ENCODE results near the gene MALRD1. TPM values are rescaled to one million over a fixed set of nuclear protein-coding genes. Genes with fewer than 3 reads are reported as not detected.

MALRD1 gene
- total RNA-seq, 5 donors from 2014 or later (not counting 1 experiment from before 2014, with no cell fraction given), result 0.32 TPM; not detected in 4

- peaks cover 0 to 11% (median 9%) of the 10 kb centered on the region in 3 donors for H3K9me3 Mint-ChIP-seq
- no peak for ATAC-seq (replicated peaks in 1 of 4)
- CTCF ChIA-PET, result no interaction called here
These were observed 469.5 kb downstream of the MALRD1 start for GRCh38 chr10:19518109-19518508.

DNA sequence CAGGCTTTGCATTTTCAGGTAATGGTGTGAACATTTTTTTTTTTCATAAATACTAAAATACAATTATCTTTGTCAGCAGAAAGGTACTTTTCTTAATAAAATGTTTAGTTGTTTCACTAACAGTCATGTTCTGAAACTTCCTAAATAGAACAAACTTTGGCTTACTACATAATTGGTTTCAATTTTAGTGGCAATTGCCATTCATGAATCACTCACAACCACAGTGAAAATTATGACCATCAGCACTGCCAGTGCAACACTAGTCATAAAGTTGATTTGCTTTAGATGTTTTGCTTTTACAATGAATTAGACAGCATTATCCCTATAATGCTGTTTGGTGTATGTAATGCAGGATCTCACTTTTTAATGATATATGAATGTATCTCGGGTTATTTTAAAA lies 470.0 kb downstream of the MALRD1 start:
- H3K27me3 ChIP-seq (replicated peaks in 1 of 2; ENCODE audit: control insufficient read depth in 2 of 2, extremely low read depth in 1 of 2, insufficient read depth in 2 of 2, low read length in 1 of 2), result no peaks in the 10 kb centered on the region
- H3K36me3 ChIP-seq (ENCODE audit: control insufficient read depth in 2 of 2, extremely low read depth in 1 of 2, insufficient read depth in 1 of 2, low read length in 1 of 2), result no peaks in the 10 kb centered on the region
- ChIA-PET CTCF (no interaction called here), POLR2A (no interaction called here)
- peaks cover 0 to 11% (median 9%) of the 10 kb centered on the region in 3 donors for H3K9me3 Mint-ChIP-seq
- no CpG with 5 or more reads among the region's 1 CpG for WGBS (ENCODE audit: insufficient coverage)
- no peaks in the 10 kb centered on the region for H3K4me1 Mint-ChIP-seq
- H3K9me3 ChIP-seq, result no peaks in the 10 kb centered on the region
- no peaks in the 10 kb centered on the region for H3K36me3 Mint-ChIP-seq
- ATAC-seq (replicated peaks in 1 of 4) (no peak), DNase-seq (no peak)
- no peaks in the 10 kb centered on the region for H3K4me1 ChIP-seq (ENCODE audit: control insufficient read depth in 1 of 2, extremely low read depth in 1 of 2, insufficient read depth in 2 of 2, low read length in 2 of 2)
- no peak overlapping the region for H3K27ac ChIP-seq (ENCODE audit: low read length)
- H3K27ac Mint-ChIP-seq, result no peak overlapping the region
- H3K4me3 Mint-ChIP-seq, result no peak overlapping the region
- no peaks in the 10 kb centered on the region for H3K27me3 Mint-ChIP-seq
- no peak overlapping the region for H3K4me3 ChIP-seq (ENCODE audit: control insufficient read depth in 1 of 2, extremely low read depth in 1 of 2, low read length in 1 of 2)

More at GRCh38 chr10:19518109-19518508, 469.5 kb downstream of the MALRD1 start:
- Histone ChIP-seq H3K27me3 (replicated peaks in 1 of 2; ENCODE audit: control insufficient read depth in 2 of 2, extremely low read depth in 1 of 2, insufficient read depth in 2 of 2, low read length in 1 of 2) (no peaks in the 10 kb centered on the region), H3K4me3 (ENCODE audit: control insufficient read depth in 1 of 2, extremely low read depth in 1 of 2, low read length in 1 of 2) (no peak overlapping the region), H3K9me3 (no peaks in the 10 kb centered on the region), H3K27ac (ENCODE audit: low read length) (no peak overlapping the region), H3K36me3 (ENCODE audit: control insufficient read depth in 2 of 2, extremely low read depth in 1 of 2, insufficient read depth in 1 of 2, low read length in 1 of 2) (no peaks in the 10 kb centered on the region), H3K4me1 (ENCODE audit: control insufficient read depth in 1 of 2, extremely low read depth in 1 of 2, insufficient read depth in 2 of 2, low read length in 2 of 2) (no peaks in the 10 kb centered on the region)
- no peaks in the 10 kb centered on the region for H3K27me3 Mint-ChIP-seq
- H3K4me3 Mint-ChIP-seq, result no peak overlapping the region
- H3K27ac Mint-ChIP-seq, result no peak overlapping the region
- H3K36me3 Mint-ChIP-seq, result no peaks in the 10 kb centered on the region
- DNase-seq, result no peak
- no peaks in the 10 kb centered on the region for H3K4me1 Mint-ChIP-seq
- POLR2A ChIA-PET, result no interaction called here

DNA sequence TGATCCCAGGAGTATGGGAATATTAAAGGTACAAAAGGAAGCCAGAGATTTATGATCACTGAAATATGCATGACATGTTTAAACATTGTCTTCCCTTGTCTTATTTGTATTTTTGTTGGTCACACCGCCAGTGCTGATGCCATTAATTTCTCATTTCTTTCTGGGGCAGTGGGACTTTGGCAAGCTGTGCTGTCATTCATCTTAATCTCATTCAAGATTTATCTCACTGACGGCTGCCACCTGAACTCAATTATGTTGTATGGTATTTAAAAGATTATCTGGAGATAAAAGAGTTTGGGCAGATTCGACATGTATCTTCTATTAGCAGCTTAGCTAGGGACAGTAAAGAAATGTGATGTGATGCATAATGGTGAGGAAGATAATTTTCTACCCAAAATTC lies 482.7 kb downstream of the MALRD1 start:
- Mint-ChIP-seq H3K9me3 (peaks cover 0 to 5% (median 3%) of the 10 kb centered on the region in 3 donors), H3K27me3 (no peaks in the 10 kb centered on the region), H3K4me1 (no peaks in the 10 kb centered on the region), H3K4me3 (no peak overlapping the region), H3K36me3 (no peaks in the 10 kb centered on the region), H3K27ac (no peak overlapping the region)
- CTCF ChIA-PET, result no interaction called here
- Histone ChIP-seq H3K27ac (ENCODE audit: low read length) (no peak overlapping the region), H3K36me3 (ENCODE audit: control insufficient read depth in 2 of 2, extremely low read depth in 1 of 2, insufficient read depth in 1 of 2, low read length in 1 of 2) (no peaks in the 10 kb centered on the region), H3K4me3 (ENCODE audit: control insufficient read depth in 1 of 2, extremely low read depth in 1 of 2, low read length in 1 of 2) (no peak overlapping the region), H3K27me3 (replicated peaks in 1 of 2; ENCODE audit: control insufficient read depth in 2 of 2, extremely low read depth in 1 of 2, insufficient read depth in 2 of 2, low read length in 1 of 2) (no peaks in the 10 kb centered on the region), H3K9me3 (no peaks in the 10 kb centered on the region), H3K4me1 (ENCODE audit: control insufficient read depth in 1 of 2, extremely low read depth in 1 of 2, insufficient read depth in 2 of 2, low read length in 2 of 2) (no peaks in the 10 kb centered on the region)
- POLR2A ChIA-PET, result no interaction called here
- WGBS (ENCODE audit: insufficient coverage), result no CpG with 5 or more reads among the region's 3 CpGs
- DNase-seq (no peak), ATAC-seq (replicated peaks in 1 of 4) (no peak)

- no peaks in the 10 kb centered on the region for H3K27me3 Mint-ChIP-seq
- H3K9me3 Mint-ChIP-seq, result peaks cover 0 to 3% (median 3%) of the 10 kb centered on the region in 3 donors
- H3K4me3 ChIP-seq (ENCODE audit: control insufficient read depth in 1 of 2, extremely low read depth in 1 of 2, low read length in 1 of 2), result no peak overlapping the region
- no peak overlapping the region for H3K4me3 Mint-ChIP-seq
- CTCF ChIA-PET, result no interaction called here
- ATAC-seq (replicated peaks in 1 of 4), result no peak
- POLR2A ChIA-PET, result no interaction called here
- H3K27ac Mint-ChIP-seq, result no peak overlapping the region
- no peaks in the 10 kb centered on the region for H3K4me1 Mint-ChIP-seq
- H3K36me3 Mint-ChIP-seq, result no peaks in the 10 kb centered on the region
- H3K36me3 ChIP-seq (ENCODE audit: control insufficient read depth in 2 of 2, extremely low read depth in 1 of 2, insufficient read depth in 1 of 2, low read length in 1 of 2), result no peaks in the 10 kb centered on the region
- H3K27ac ChIP-seq (ENCODE audit: low read length), result no peak overlapping the region
- no peaks in the 10 kb centered on the region for H3K9me3 ChIP-seq
- no peak for DNase-seq
- H3K27me3 ChIP-seq (replicated peaks in 1 of 2; ENCODE audit: control insufficient read depth in 2 of 2, extremely low read depth in 1 of 2, insufficient read depth in 2 of 2, low read length in 1 of 2), result no peaks in the 10 kb centered on the region
- no peaks in the 10 kb centered on the region for H3K4me1 ChIP-seq (ENCODE audit: control insufficient read depth in 1 of 2, extremely low read depth in 1 of 2, insufficient read depth in 2 of 2, low read length in 2 of 2)
- no CpG with 5 or more reads among the region's 3 CpGs for WGBS (ENCODE audit: insufficient coverage)
These were observed 483.8 kb downstream of the MALRD1 start for GRCh38 chr10:19532411-19532810.

DNA sequence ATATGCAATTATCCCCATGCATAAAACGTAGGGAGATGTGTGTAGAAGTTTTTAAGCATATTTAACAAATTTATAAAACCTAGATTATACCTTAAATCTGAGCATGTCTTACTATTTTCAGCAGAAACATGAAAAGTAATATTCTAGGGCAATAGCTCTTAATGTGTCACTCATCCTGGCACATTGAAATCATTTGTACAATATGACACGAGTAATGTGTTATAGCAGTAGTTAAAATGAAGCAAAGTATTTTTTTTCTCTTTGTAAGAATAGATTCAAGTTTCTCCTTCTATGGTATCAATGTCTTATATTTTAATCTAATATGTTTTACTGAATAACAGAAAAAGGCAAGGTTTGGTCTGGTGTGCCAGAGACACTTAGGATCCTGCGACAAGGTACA lies 492.7 kb downstream of the MALRD1 start:
- Mint-ChIP-seq H3K4me1 (no peaks in the 10 kb centered on the region), H3K9me3 (peaks cover 2 to 14% (median 4%) of the 10 kb centered on the region in 3 donors), H3K27me3 (no peaks in the 10 kb centered on the region), H3K27ac (no peak overlapping the region), H3K4me3 (no peak overlapping the region), H3K36me3 (no peaks in the 10 kb centered on the region)
- WGBS (ENCODE audit: insufficient coverage), result no CpG with 5 or more reads among the region's 3 CpGs
- Histone ChIP-seq H3K36me3 (ENCODE audit: control insufficient read depth in 2 of 2, extremely low read depth in 1 of 2, insufficient read depth in 1 of 2, low read length in 1 of 2) (no peaks in the 10 kb centered on the region), H3K4me3 (ENCODE audit: control insufficient read depth in 1 of 2, extremely low read depth in 1 of 2, low read length in 1 of 2) (no peak overlapping the region), H3K27ac (ENCODE audit: low read length) (no peak overlapping the region), H3K9me3 (no peaks in the 10 kb centered on the region), H3K4me1 (ENCODE audit: control insufficient read depth in 1 of 2, extremely low read depth in 1 of 2, insufficient read depth in 2 of 2, low read length in 2 of 2) (no peaks in the 10 kb centered on the region), H3K27me3 (replicated peaks in 1 of 2; ENCODE audit: control insufficient read depth in 2 of 2, extremely low read depth in 1 of 2, insufficient read depth in 2 of 2, low read length in 1 of 2) (no peaks in the 10 kb centered on the region)
- DNase-seq (no peak), ATAC-seq (replicated peaks in 1 of 4) (no peak)
- ChIA-PET CTCF (no interaction called here), POLR2A (no interaction called here)

GRCh38 chr10:19546224-19546623 lies 497.6 kb downstream of the MALRD1 start:
- H3K9me3 ChIP-seq, result no peaks in the 10 kb centered on the region
- DNase-seq (no peak), ATAC-seq (replicated peaks in 1 of 4) (no peak)
- Mint-ChIP-seq H3K9me3 (peaks cover 8 to 14% (median 8%) of the 10 kb centered on the region in 3 donors), H3K4me3 (no peak overlapping the region), H3K27me3 (no peaks in the 10 kb centered on the region), H3K27ac (no peak overlapping the region), H3K4me1 (no peaks in the 10 kb centered on the region), H3K36me3 (no peaks in the 10 kb centered on the region)
- H3K36me3 ChIP-seq (ENCODE audit: control insufficient read depth in 2 of 2, extremely low read depth in 1 of 2, insufficient read depth in 1 of 2, low read length in 1 of 2), result no peaks in the 10 kb centered on the region
- WGBS (ENCODE audit: insufficient coverage), result 100% methylated on average over 1 of the region's 3 CpGs
- no peak overlapping the region for H3K27ac ChIP-seq (ENCODE audit: low read length)
- H3K27me3 ChIP-seq (replicated peaks in 1 of 2; ENCODE audit: control insufficient read depth in 2 of 2, extremely low read depth in 1 of 2, insufficient read depth in 2 of 2, low read length in 1 of 2), result no peaks in the 10 kb centered on the region
- H3K4me1 ChIP-seq (ENCODE audit: control insufficient read depth in 1 of 2, extremely low read depth in 1 of 2, insufficient read depth in 2 of 2, low read length in 2 of 2), result no peaks in the 10 kb centered on the region
- ChIA-PET POLR2A (no interaction called here), CTCF (no interaction called here)
- no peak overlapping the region for H3K4me3 ChIP-seq (ENCODE audit: control insufficient read depth in 1 of 2, extremely low read depth in 1 of 2, low read length in 1 of 2)

DNA sequence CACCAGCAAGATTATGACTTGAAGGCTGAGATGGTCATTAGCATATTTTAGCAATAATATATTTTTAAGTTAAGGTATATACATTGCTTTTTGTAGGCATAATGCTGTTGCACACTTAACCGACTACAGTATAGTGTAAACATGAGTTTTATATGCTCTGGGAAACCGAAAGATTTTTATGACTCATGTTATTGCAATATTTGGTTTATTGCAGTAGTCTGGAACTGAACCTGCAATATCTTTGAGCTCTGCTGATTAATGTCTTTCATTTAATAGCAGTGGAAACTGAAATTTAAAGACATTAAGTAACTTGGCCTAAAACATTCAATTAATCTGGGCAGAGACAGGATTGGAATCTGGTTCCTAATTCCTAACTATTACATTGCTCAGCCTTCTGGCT lies 500.9 kb downstream of the MALRD1 start:
- no peaks in the 10 kb centered on the region for H3K9me3 ChIP-seq
- ATAC-seq (replicated peaks in 1 of 4) (no peak), DNase-seq (no peak)
- WGBS (ENCODE audit: insufficient coverage), result 90% methylated on average over 2 of the region's 2 CpGs
- peaks cover 11 to 21% (median 11%) of the 10 kb centered on the region in 3 donors for H3K9me3 Mint-ChIP-seq
- no peaks in the 10 kb centered on the region for H3K27me3 ChIP-seq (replicated peaks in 1 of 2; ENCODE audit: control insufficient read depth in 2 of 2, extremely low read depth in 1 of 2, insufficient read depth in 2 of 2, low read length in 1 of 2)
- H3K36me3 ChIP-seq (ENCODE audit: control insufficient read depth in 2 of 2, extremely low read depth in 1 of 2, insufficient read depth in 1 of 2, low read length in 1 of 2), result no peaks in the 10 kb centered on the region
- no peaks in the 10 kb centered on the region for H3K4me1 ChIP-seq (ENCODE audit: control insufficient read depth in 1 of 2, extremely low read depth in 1 of 2, insufficient read depth in 2 of 2, low read length in 2 of 2)
- no peak overlapping the region for H3K4me3 ChIP-seq (ENCODE audit: control insufficient read depth in 1 of 2, extremely low read depth in 1 of 2, low read length in 1 of 2)
- no peaks in the 10 kb centered on the region for H3K36me3 Mint-ChIP-seq
- H3K27ac ChIP-seq (ENCODE audit: low read length), result no peak overlapping the region
- no peak overlapping the region for H3K27ac Mint-ChIP-seq
- no peaks in the 10 kb centered on the region for H3K4me1 Mint-ChIP-seq
- ChIA-PET POLR2A (no interaction called here), CTCF (no interaction called here)
- no peak overlapping the region for H3K4me3 Mint-ChIP-seq
- H3K27me3 Mint-ChIP-seq, result no peaks in the 10 kb centered on the region
